ENCODE results near the gene MEN1.

MEN1 gene

GRCh38 chr11:64802370-64803157 is 7.8 kb downstream of the MEN1 start:
- TF ChIP-seq, protein P1, sequence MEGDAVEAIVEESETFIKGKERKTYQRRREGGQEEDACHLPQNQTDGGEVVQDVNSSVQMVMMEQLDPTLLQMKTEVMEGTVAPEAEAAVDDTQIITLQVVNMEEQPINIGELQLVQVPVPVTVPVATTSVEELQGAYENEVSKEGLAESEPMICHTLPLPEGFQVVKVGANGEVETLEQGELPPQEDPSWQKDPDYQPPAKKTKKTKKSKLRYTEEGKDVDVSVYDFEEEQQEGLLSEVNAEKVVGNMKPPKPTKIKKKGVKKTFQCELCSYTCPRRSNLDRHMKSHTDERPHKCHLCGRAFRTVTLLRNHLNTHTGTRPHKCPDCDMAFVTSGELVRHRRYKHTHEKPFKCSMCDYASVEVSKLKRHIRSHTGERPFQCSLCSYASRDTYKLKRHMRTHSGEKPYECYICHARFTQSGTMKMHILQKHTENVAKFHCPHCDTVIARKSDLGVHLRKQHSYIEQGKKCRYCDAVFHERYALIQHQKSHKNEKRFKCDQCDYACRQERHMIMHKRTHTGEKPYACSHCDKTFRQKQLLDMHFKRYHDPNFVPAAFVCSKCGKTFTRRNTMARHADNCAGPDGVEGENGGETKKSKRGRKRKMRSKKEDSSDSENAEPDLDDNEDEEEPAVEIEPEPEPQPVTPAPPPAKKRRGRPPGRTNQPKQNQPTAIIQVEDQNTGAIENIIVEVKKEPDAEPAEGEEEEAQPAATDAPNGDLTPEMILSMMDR (IDR thresholded peaks at IDR 0.05; ENCODE audit: low read depth, low read length): no peak
- no peak for DNase-seq (ENCODE audit: extremely low read depth, low read depth)

DNA sequence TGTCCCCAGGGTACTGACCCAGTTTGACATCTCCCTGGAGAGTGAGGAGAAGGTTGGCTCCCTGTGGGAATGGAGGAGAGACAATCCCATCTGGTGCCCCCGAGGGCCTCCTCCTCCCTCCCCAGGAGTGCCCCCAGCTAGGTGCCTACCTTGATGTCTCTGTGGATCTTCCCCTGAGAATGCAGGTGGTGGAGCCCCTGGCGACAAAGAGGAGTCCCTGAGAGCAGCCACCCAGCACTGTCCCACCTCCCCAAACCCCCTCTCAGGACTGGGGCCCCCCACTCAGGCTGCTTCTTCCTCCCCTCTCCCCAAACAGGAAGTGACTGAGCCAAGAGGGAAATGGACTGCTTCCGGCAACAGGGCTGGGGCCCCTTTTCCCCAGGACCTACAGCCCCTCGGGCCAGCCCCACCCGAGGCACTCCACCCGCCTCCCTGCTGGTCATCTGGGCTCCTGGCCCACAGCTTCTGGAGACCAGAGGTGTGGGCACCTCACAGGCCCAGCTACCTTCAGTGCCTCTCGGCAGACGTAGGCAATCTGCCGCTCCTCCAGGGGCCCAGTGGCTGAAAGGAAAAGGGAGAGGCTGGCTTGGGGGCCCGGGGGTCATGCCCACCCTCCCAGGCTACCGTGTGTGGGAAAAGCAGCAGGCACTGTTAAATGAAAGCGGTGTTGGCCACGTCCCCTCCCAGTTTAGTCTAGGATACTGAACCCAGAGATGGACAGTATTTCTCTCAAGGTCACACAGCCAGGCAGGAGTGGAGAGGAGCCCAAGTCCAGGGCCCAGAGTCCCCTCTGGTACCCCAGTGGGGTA is 8.6 kb downstream of the MEN1 start:
- TF ChIP-seq, protein P1 (IDR thresholded peaks at IDR 0.05; ENCODE audit: low read depth, low read length): no peak
- DNase-seq (ENCODE audit: extremely low read depth, low read depth): no peak

DNA sequence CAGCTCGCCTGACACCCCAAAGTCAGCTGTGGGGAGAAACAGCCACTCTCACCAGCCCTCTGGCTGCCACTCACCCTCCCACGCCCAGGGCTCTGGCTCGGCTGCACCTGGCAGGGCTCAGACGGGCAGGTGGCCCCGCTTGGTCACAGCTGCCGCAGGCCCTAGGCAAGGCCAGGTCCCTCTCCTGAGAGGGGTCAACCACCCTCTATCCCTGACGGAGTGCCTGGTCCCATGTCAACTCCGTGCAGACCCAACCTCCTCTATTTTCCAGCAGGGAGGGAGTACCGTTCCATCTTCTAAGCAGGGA is 9.2 kb downstream of the MEN1 start:
- no peak for DNase-seq (ENCODE audit: extremely low read depth, low read depth)
- TF ChIP-seq, protein P1 (IDR thresholded peaks at IDR 0.05; ENCODE audit: low read depth, low read length): no peak

DNA sequence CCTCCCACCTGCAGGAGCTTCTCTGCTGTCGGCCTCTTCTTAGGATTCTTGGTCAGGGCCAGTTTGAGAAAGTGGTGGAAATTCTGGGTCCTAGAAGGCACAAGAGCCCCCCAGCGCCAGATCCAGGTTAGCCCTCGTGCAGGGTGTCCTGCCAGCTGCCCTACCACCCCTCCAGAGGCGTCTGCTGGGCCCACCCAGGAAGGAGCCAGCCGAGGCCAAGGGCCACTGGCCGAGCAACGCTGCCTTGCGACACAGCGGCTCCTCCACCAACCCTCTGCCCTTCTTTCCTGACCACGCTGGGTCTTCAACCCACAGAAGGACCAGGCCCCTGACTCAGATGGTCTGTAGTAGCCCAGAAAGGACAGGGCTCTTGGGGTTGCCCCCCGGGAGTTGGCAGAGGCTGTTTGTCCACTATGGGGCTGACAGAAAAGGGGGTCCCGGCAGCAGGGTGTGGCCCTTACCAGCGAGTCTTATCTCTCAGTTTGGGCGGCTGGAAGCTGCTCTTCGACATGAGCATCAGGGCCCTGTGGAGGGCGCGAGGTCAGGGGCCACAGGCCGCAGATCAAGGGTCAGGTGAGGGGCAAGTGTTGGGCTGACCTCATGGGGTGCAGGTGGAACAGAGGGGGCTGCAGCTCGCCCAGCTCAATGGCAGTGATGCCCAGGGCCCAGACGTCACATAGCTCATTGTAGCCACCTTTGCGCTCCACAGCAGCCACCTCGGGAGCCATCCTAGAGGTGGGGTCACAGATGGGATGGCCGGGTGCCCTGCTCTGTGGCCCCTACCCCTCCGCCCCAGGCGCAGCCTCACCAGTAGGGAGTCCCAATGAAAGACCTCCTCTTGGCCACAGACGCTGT is 9.8 kb downstream of the MEN1 start:
- DNase-seq (ENCODE audit: extremely low read depth, low read depth): no peak
- TF ChIP-seq, protein P1 (IDR thresholded peaks at IDR 0.05; ENCODE audit: low read depth, low read length): no peak

DNA sequence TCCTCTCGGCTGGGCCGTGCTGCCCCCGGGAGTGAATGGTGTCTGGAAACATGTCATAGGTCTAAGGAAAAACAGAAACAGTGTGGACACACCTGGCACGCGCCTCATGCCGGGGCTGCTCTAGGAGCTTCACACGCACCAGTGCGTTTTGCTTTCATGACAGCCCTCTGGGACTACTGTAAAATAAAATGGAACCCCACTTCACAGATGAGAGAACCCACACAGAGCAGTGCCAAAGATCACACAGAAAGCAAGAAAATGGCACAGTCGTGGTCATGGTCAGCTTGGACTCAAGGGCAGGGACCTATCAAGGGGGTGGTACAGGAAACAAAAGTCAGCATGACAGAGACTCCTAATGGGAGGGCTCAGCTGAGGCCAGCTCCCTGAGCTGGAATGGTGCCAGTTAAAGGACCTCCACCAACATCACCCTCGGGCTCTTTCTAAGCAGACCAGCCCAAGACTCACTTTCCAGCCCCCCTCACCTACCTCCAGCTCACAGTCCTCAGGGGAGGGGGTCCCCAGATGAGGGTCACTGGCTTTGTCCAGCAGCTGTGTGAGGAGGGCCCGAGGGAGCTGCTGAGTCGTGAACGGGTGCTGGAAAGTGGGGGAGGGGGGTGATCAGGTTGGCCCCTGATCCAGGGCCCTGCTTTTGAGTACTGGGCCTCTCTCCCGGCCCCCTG is 10.6 kb downstream of the MEN1 start:
- TF ChIP-seq, protein P1 (IDR thresholded peaks at IDR 0.05; ENCODE audit: low read depth, low read length): no peak
- DNase-seq (ENCODE audit: extremely low read depth, low read depth): no peak

- DNase-seq (ENCODE audit: extremely low read depth, low read depth): no peak
- TF ChIP-seq, protein P1 (IDR thresholded peaks at IDR 0.05; ENCODE audit: low read depth, low read length): no peak
Observed at GRCh38 chr11:64799256-64799622, 11.1 kb downstream of the MEN1 start.
